ENCODE measurements around the gene CXCR6.

CXCR6 gene

DNA sequence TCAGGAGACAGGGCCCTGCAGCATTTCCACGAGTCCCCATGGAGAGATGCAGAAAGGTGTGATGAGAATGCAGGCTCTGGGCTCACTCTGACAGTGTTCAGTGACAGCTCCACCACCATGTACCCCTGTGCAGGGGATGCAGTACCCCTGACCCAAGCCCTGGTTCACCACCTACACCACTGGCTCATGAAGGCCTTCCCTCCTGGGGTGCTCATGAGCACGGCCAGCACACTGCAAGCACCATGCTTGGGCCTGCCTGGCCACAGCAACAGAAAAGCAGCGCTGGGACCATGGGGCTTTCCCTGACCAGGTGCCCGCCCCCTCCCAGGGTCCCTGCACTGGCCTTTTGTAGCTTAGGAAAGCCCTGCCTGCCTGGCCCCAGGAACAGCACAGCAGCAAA, 6.2 kb downstream of the CXCR6 start:
- no peak for FAIRE-seq

DNA sequence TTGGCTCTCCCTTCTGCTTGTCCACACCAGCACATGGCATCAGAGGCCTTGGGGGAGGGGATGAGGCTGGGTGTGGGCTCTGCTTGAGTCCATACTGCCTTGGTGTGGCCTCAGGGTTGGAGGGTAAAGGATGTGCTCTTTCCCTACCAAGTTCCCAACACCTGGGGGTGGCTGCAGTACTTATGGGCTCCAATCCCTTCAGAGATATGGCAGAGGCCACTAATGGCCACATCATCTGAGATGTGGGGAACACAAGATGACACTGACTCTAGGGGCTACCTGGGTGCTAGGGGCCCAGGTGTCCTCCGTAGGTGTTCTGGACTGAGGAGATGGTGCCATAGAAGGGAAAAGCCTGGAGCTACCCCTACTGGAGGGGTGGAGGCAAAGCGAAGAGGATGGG, 6.9 kb downstream of the CXCR6 start:
- FAIRE-seq, result no peak

DNA sequence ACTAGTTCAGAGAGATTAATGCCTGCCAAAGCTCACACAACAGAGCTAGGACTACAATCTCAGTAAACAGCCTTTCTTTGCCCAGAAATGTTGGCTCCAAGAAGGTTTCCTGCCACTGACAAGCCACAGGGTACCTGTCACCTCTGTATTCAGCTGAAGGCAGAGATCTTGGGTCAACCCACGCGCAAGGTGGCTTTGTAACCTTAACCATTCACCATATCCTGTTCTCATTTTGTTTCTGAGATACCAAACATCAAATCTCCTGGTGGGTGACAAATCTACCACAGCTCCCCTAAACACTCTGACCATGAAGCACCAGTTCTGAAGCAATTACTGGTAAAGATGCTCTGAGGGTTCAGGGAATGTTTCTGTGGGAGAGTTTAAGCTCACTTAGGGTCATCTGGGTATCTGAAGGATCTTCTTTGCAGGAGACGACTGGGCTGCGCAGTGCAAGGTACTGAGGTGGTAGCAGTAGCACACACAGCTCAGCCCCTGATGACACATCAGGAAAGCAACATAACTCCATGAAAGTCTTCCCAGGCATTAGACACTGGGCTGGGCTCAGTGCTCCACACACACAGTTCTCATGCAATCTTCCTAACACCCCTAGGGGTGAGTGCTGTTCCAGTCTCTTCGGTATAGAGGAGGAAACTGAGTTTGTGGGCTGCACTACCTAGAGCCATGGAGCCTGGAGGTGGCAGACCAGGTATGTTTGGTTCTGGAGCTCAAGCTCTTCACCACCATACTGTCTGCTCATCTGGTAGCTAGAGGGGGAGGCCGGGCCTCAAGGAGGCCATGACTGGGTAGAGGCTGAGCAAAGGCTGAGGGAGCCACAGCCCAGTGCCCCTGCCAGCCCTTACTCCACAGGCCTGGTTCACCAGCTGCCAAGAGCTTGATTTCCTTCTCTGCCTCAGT, 7.7 kb downstream of the CXCR6 start:
- FAIRE-seq, result no peak

DNA sequence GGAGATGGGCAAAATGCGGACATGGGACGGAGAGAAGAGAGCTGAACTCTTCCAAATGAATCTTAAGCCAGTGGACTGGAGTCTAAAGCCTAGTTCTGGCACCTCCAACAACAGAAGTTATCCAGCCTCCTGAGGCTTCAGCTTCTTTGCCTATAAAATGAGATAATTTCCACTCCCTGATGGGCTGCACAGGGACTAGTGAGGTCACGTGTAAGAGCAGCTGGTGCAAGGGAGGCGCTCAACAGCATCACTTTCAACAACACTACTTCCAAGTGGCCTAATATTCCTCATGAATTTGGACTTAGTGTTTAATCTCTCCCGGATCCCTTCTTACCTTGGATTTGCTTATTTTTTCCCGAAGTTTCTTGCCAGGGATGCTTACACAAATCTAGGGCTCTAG, 8.7 kb downstream of the CXCR6 start:
- no peak for FAIRE-seq

DNA sequence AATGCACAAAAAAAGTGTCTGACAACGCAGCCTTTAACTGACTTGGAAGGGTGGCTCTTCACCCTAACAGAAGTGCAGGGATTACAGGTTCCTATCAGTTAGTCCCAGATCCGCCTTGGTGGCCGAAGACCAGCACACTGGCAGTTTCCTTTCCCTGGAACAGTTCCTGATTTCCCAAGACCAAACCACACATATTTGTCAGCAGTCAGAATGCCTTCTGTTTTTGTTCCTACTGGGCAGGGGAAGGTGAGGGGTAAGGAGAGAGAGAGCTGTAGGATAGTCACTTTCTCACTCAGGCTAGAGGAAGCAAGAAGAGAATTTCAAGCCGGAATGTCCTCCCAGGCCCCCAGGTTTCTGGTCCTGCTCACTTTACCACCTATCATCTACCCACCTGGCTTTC, 9.2 kb downstream of the CXCR6 start:
- no peak for FAIRE-seq

DNA sequence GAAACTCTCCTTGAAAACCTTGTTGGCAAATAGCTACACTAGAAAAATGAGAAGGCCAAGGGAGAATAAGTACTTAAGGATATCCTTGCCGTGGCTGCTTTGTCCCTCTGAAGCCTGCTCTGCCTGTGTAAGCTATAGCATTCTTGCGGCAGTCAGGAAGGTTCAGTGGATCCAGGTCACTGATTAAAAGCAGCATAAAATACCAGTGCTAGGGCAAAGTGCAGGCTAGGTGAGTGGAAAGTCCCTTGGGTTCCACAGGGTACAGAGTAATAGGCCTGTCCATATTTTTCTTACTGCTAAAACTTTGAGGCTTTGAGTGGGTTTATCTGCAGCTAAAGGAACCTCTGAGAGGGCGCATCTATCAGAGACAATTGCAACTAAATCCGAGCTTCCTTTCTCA, 10.3 kb downstream of the CXCR6 start:
- no peak for FAIRE-seq

DNA sequence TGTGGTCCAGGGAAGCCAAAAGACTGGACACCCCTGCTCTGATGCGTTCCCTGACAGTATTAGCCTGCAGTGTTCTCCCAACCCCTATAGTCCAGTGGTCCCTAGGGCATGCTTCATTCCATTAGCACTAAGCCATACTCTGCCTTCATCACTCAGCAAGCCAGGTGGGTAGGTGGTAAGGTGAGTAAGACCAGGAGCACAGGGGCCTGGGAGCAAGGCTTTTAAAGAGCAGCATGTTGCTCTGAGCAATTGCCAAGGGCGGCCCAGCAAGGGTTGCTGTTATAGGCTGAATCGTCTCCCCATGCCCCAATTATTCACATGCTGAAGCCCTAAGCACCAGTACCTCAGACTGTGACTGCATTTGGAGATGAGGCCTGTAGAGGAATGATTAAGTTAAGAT, 11.0 kb downstream of the CXCR6 start:
- FAIRE-seq, result no peak

DNA sequence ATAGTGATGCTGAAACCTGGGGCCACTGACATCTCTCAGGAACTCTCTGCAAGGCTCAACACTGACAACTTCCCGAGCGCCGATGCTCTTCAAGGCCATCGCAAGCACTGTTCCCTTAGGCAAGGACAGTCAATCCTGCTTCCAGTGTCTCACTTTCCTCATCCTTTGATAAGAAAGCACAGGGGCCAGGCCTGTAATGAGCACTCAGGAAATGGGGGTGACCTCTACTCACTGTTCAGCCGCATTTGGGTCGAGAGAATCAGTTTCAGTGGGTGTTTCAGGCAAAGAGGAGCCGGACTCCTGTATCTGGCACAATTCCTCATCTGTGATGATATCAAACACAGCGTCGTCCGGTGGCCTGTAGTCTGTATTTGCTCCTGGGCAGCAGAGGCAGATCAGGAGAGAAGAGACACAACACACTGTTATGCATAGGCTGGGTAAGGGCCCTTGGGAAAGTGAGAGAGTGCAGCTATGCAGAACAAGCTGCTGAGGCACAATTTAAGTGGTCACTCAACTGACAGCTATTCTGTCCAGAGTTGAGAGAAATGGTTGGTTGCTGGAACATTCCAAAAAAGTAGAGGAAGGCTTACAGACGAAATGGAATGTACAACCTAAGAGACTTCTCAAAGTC, 11.9 kb downstream of the CXCR6 start:
- no peak for FAIRE-seq

DNA sequence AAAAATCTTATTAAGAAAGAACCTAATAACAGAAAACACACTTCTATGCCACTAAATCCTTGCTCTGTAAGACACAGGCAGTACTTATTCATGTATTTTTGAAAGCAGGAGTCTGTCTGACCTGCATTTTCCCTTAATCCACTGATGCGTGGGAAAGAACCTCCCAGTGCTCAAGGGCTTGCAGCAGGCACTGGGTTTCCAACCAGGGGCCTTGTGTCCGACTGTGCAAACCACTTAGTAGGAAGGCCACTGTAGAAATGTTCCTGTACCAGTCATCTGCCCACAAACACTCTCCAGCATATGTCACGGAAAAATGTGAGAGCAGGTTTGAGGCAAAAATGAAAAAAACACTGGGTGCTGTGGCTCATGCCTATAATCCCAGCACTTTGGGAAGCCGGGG, 12.4 kb downstream of the CXCR6 start:
- FAIRE-seq, result no peak

DNA sequence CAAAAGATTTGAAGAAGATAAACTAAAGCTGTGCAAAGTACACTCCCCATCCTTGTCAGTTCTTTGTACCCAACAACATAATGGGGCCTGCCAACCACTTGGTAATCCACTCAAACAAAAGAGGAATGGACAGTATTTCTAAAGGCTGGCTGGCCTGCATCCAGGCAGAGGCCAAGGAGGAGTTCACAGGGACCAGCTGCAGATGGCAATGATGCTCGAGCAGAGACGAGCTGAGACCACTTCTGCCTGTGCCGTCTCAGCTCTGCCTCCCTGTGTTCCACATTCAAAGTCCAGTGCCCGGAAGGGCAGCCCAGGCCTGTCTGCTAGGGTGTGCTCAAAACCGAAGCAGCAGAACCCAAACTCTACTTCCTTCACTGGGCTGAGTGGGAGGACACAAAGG, 14.3 kb downstream of the CXCR6 start:
- no peak for FAIRE-seq

DNA sequence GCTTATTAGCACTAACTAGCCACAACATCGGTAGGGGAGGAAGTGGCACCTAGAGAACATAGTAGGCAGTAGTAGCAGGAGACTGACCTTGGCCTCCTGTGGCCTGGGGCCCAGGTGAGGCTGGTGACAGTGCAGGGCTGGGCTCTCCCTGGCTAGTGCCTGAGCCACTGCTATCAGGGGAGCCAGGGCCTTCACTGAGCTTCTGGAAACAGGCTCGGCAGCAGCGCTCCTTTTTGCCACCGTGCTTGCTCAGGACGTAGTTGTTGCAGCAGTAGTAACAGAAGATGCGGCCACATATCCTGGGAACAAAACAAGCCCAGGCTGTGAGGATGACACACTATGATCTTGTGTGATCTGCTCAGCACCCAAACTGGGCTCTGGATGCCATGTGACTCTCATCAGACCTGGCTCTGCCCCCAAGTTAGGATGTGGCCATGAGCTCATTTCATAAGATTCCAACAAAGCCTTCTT, 15.1 kb downstream of the CXCR6 start:
- FAIRE-seq, result no peak

DNA sequence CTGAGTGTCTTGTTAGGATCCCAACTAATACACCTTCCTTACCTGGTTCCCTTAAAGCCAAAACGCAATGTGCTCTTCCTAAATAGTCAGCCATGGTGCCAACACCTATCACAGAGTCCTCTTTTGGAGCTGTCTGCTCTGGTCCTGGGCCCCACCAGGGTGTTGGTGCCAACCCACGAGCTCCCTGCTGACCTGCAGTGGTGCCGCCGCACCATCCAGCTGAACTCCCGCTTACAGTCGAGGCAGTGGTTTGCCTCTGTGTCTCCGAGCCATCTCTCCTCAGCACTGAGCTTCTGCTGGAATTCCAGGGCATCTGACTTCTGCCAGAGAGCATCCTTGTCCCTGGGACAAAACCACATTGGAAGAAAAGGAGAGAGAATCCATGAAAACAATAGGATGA, 15.9 kb downstream of the CXCR6 start:
- no peak for FAIRE-seq

DNA sequence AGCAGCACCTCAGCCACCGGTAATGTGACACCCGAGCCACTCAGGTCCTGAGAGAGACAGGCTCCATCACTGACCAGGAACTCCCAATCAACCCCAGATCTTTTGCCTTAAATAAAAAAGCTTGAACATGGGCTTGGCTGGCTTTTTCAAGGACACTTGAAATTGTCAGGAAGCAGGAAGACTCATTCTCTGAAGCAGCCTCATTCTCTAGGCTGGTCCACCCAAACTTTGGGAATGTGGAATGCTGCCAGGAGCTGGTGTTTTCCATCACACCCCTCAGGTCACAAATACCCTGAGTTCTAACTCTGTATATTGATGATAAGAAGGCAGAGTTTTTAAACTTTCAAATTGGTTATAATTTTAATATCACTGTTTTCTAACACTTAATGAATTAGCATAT, 17.0 kb downstream of the CXCR6 start:
- FAIRE-seq, result no peak

DNA sequence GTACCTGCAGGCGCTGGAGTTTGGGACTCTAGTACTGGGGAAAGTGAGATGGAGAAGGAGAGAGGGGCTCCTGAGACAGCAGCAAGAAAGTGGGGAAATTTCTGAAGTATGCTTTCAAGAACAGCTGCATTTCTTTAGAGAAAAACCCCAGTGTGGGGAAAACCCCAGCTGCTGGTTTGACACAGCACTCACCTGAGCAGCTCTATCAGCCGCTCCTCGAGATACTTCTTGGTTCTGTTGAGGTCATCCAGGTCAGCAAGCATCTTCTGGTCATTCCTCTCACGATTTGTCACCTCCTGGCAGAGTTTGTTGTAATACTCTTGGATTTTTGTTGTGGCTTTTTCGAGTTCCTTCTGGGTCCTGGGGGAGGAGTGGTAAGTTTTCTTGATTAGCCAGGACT, 18.8 kb downstream of the CXCR6 start:
- no peak for FAIRE-seq

DNA sequence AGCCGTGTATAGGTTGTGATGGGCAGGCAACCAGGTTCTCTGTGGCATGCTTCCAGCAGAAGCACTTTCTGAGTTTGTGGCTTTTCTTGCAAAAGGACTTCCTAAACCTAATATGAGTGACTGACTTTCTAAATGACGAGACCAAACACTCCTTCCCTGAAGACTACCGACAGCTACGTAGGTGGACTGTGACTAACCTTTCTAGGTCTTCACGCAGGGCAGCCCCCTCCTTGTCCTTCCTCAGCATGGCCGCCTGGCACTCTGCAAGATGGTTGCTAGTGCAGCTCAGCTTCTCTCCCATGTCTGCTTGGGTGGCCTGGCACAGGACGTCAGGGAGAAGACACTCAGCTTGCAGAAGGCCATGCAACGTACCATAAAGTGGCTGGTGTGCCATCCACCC, 20.9 kb downstream of the CXCR6 start:
- FAIRE-seq, result no peak

DNA sequence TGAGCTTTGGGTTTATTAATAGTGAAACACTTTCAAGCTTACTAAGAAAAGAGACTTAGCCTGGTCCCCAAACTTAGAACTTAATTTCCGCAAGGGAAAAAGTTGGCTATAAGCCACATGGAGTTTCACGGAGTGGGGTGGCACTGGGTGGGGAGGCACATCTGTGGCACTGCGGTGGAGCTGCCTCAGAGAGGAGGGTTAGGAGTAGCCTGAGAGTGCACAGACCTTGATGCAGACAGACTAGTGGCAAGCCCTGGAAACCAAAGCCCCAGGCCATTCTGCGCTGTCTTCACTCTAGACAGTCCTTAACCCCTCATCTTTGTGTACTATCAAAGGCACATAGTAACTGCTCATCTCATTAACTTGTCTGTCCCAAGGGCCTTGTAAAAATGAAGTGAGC, 22.0 kb downstream of the CXCR6 start:
- no peak for FAIRE-seq

DNA sequence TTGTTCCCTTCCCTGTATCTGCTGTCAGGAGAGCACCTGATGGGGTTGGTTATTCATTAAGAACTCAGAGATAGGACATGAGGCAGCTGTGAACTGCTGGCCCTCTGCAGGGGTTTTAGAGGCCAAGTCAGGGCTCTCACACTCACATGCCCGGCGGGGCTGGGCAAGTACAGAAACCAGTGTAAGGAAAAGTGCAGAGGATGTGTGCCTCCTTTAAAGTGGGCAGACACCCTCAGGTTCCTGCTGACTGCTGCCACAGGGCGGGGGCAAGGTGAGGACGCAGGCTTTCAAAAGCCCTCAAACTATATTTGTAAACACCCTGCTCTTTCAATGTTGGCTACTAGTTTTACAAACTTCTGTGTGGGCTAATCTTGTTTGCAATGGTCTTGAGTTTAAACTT, 22.4 kb downstream of the CXCR6 start:
- no peak for FAIRE-seq

DNA sequence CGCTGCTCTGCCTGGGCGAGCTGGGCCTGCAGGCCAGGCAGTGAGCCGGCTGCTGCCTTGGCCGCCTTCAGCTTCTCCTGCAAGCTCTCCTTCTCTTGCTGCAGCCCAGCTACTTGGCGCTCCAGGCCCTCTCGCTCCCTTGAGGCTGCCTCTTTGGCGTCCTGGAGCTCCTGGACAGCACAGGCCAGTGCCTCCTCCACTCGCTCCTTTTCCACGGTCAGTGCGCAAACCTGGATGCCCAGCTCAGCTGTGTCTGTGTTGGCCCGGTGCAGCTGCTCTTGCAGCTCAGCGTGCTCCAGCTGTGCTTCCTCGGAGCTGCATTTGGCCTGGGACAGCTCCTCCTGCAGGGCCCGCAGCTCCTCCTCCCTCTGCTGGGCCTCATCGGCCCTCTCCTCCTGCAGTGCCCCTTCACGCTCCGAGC, 23.1 kb downstream of the CXCR6 start:
- no peak for FAIRE-seq

DNA sequence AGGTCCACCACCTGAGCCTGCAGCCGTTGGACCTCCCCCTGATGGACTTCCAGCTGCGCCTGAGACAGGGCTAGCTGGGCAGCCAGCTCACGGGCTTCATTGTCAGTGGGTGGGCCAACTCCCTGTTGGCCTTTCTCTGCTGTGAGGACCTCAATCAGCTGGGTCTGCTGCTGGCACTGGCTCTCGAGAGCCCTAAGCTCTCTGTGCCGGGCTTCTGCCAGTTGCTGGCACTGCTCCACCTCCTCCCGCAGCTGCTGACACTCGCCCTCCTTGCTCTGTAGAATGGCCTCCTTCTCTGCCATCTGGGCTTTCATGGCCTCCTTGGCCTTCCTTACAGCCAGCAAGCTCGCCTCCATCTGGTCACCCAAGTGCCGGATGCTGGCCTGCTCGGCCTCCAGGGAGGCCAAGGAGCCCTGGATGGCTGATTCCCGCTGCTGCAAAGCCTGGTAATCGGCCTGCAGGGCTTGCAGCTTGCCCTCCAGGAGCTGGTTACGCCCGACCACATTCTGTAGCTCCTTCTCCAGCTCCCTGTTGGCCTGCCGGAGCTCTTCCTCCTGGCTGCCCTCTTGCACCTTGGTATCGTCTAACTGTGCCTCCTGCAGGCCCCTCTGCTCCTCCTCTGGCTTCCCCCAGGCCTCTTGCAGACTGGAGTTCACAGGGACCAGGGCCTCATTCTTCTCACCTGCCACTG, 23.8 kb downstream of the CXCR6 start:
- FAIRE-seq, result no peak

DNA sequence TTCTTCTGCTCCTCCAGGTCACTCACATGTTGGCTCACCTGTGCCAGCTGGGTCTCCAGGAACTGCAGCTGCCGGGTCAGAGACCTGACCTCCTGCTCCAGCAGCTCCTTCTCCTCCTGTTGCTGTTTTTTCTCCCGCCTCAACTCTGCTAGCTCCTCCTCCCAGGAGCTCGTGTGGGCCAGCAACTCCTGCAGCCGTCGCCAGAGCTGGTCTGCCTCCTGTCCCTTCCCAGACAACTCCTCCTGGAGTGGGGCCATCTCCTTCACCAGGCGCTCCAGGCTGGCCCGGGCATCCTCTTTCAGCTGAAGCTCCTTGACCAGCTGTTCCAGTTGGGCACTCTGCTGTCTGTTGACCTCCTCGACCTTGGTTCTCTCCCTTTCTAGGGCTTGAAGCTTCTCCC, 24.5 kb downstream of the CXCR6 start:
- FAIRE-seq, result no peak

DNA sequence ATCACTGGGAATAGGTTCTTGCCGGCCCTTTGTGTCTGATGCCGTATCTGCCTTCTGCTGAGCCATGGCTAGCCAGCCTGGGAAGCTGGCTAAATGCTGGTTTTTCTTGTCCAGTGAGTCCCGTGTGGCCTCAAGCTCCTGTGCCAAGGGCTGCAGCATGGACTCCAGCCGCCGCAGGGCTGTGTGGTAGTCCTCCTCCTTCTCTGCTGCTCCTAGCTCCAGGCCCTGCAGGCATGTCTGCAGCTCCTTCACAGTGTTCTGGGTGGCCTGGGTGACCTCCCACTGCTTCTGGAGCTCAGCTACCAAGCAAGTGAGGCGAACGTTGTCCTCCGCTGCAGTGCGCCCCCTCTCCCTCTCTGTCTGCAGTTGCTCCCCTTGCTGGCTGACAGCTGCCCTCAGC, 24.9 kb downstream of the CXCR6 start:
- no peak for FAIRE-seq

DNA sequence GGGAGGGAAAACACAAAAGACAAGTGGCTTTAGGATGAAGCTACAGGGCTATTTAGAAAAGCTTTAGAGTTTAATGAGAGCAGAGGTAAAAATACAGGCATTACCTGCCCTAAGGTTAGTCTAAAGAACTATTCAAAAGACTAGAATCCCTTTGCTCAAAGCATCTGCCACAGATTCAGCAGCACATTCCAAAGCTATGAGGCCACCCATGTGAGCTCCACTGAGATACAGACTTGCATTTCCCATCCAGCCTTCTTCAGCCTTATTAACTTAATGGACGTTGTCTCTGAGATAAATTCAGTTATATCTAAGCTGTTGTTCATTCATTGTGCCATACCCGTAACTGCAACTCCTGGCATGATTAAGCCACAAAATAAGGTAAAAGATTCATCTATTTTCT, 25.4 kb downstream of the CXCR6 start:
- FAIRE-seq, result no peak

DNA sequence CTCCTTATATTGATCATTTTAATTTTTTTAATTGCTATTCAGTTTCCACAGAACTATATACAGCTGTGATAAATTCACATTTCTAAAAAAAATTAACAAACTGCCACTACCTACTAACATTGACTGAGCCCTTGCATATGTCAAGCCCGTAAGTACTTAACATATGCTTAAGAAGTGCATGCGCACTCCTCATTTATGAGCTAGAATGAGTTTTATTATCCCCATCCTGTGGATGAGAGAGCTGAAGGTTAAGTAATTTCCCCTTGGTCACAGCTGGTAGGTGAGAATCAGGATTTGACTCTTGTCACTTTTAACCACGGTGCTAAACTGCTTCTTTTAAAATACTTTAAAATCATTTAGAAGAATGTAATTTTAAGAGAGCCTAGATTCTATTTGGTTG, 25.9 kb downstream of the CXCR6 start:
- no peak for FAIRE-seq

DNA sequence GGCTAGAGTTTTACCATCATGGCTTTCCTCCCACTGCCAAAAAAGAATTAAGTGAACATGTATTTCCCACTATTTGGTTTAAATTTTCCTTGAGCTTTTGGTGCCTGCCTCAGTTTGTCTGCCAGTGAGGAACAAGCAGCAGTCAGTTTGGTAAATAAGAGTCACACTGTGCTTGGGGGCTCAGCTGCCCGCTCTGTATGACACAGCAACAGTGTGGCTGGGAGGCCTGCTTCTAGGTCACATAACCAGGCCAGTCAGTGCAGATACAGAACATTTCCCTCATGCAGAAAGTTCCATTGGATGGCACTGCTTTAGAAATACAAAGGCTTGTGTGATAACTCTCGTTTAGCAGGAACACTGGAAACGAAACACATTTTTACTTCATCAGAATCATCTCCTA, 26.7 kb downstream of the CXCR6 start:
- no peak for FAIRE-seq
